ENCODE measurements around the gene SAMHD1.

GRCh38 chr20:36927704-36928103 lies 23.8 kb downstream of the SAMHD1 start:
- TF ChIP-seq, protein P1, sequence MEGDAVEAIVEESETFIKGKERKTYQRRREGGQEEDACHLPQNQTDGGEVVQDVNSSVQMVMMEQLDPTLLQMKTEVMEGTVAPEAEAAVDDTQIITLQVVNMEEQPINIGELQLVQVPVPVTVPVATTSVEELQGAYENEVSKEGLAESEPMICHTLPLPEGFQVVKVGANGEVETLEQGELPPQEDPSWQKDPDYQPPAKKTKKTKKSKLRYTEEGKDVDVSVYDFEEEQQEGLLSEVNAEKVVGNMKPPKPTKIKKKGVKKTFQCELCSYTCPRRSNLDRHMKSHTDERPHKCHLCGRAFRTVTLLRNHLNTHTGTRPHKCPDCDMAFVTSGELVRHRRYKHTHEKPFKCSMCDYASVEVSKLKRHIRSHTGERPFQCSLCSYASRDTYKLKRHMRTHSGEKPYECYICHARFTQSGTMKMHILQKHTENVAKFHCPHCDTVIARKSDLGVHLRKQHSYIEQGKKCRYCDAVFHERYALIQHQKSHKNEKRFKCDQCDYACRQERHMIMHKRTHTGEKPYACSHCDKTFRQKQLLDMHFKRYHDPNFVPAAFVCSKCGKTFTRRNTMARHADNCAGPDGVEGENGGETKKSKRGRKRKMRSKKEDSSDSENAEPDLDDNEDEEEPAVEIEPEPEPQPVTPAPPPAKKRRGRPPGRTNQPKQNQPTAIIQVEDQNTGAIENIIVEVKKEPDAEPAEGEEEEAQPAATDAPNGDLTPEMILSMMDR (IDR thresholded peaks at IDR 0.05), result no peak
- TF ChIP-seq ZFX (IDR thresholded peaks at IDR 0.05; ENCODE audit: borderline replicate concordance), result no peak
